GM18508 (cell line): Measurements from ENCODE around the gene SAMD4B.

ENCODE experiments used
- ATAC-seq: cut with Tn5 transposase; IDR thresholded peaks from one replicate; pipeline ENCODE4 v1.9.1; 2021; ENCODE audit warnings: moderate number of reproducible peaks; ENCODE audit not compliant: insufficient read depth, unreplicated experiment

Gene SAMD4B

DNA sequence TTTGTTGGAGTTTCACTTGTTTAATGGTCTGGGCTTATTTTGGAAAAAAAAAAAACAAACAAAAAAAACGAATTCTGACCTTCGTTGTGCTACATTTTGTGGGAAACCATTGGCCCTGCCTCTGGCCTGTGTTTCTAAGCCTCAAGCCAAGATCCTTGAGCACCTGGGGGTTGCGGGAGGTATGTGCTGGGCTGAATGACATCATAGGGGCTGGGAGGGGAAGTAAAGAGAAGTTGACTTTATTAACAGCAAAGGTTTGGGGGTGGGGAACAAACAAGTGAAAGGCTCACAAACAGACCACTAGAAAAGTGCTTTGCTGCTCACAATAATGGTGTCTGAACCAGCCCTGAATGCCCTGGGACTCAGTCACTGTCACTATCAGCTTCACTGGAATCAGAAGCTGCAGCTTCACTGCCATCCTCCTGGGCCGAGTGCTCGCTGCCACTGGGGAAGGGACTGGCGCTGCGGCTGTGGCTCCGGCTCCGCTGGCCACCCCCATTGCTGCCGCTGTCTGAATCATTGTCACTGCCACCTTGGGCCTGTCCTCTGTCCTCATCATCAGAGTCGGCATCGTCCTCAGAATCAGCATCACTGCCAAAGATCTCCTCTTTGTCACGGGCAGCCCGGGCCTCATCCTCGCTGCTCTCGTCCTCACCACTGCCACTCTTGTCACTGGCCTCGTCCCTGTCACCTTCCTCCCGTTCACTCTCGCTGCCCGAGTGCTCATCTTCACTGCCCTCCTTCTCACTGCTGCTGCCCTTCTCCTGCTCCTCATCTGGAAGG is 43.6 kb downstream of the SAMD4B start:
- ATAC-seq: no peak

DNA sequence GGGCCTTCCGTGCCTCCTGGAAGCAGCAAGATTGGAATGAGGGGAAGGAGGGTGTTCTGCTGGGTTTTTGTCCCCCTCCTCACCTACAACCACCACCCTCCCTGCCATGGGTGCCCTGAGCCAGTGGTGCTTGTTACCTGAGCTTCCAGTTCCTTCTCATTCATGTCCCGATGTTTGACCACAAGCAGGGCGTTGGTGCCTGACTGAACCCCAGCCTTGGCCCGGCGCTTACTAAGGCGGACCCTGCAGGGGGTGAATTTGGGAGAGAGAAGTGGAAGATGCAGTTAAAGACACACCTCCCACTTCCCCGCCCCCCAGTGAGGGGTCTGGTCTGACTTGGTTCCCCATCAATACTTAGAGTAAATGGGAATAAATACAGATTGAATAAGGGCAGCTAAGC is 44.3 kb downstream of the SAMD4B start:
- no peak for ATAC-seq

DNA sequence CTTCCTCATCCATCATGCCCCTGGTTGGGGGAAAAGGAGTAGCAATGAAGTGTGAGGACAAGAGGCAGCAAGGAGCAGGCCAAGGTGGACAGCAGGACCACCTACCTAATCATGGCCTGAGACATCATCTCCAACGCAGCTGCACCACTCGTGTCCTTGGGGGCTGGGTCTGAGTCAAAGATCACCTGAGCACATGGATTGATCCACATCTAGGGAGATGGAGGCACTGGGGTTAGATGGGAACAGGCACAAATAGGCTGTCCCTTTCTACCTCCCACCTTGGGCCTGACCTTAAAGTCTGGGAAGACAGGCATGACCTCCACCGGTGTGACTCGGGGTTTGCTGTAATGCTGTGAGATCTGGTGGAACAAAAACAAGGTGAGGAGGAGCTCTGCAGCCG is 46.4 kb downstream of the SAMD4B start:
- no peak for ATAC-seq

- no peak for ATAC-seq
Measured at GRCh38 chr19:39389631-39390414, 47.6 kb downstream of the SAMD4B start.

- no peak for ATAC-seq
Measured at GRCh38 chr19:39390451-39390750, 48.2 kb downstream of the SAMD4B start.

- ATAC-seq: peak; percentile 78
Measured at GRCh38 chr19:39390751-39391437, 48.7 kb downstream of the SAMD4B start, which contains the start of the genes MED29 and PAF1. MED29 (plus strand) TSS chr19:39391378; CDS start chr19:39391423, 45 bp downstream. PAF1 (minus strand) TSS chr19:39391106; CDS start chr19:39390864, 242 bp downstream.

DNA sequence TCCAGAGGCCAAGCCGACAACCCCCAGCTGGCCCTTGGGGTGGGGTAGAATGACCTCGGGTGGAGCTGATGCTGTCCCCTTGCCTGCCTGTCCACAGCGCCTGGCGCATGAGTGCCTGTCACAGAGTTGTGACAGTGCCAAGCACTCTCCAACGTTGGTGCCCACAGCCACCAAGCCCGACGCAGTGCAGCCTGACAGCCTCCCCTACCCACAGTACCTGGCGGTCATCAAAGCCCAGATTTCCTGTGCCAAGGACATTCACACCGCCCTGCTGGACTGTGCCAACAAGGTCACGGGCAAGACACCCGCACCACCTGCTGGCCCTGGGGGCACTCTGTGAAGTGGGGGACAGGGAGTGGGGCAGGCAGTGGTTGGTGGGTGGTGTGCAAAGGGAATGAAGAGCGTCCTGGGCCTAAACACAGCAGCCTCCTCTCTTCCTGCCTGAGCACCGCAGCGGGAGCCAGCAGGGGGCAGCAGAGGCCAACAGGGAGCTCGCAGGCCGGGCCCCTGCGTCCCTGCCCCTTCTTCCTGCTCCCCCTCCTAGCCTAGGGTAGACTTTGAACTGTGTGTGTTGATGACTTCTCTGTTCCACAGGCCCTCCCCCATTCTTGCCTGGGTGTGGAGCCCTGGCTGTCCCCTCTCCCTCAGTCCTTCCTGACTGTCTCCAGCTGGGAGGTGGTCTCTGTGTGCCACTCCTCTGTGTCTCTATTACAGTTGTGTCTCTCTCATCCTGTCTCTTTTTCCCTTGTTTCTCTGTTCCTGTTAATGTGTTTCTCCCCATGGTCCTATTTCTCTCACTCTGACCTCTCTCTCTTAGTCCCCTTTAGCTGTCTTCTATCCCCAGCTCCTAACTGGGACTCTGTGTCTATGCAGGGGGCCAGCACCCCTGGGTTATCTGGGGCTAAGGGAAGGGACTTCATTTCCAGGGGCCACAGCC is 55.4 kb downstream of the SAMD4B start:
- no peak for ATAC-seq

- no peak for ATAC-seq
Measured at GRCh38 chr19:39398297-39398864, 56.2 kb downstream of the SAMD4B start.

- no peak for ATAC-seq
Measured at GRCh38 chr19:39399668-39400050, 57.4 kb downstream of the SAMD4B start.

DNA sequence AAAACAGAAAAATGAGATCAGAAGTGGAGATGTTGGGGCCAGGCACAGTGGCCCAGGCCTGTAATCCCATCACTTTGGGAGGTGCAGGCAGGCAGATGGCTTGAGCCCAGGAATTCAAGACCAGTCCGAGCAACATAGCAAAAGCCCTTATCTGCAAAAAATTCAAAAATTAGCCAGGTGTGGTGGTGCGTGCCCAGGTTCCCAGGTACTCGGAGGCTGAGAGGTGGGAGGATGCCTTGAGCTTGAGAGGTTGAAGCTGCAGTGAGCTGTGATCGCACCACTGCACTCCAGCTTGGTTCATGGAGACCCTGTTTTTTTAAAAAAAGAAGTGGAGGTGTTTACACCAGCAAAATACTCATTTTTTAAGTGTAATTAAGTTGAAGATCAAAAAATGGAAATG is 57.8 kb downstream of the SAMD4B start:
- no peak for ATAC-seq

- ATAC-seq: no peak
Measured at GRCh38 chr19:39401070-39401548, 58.9 kb downstream of the SAMD4B start.

GRCh38 chr19:39401549-39402345 is 59.5 kb downstream of the SAMD4B start:
- ATAC-seq: no peak

DNA sequence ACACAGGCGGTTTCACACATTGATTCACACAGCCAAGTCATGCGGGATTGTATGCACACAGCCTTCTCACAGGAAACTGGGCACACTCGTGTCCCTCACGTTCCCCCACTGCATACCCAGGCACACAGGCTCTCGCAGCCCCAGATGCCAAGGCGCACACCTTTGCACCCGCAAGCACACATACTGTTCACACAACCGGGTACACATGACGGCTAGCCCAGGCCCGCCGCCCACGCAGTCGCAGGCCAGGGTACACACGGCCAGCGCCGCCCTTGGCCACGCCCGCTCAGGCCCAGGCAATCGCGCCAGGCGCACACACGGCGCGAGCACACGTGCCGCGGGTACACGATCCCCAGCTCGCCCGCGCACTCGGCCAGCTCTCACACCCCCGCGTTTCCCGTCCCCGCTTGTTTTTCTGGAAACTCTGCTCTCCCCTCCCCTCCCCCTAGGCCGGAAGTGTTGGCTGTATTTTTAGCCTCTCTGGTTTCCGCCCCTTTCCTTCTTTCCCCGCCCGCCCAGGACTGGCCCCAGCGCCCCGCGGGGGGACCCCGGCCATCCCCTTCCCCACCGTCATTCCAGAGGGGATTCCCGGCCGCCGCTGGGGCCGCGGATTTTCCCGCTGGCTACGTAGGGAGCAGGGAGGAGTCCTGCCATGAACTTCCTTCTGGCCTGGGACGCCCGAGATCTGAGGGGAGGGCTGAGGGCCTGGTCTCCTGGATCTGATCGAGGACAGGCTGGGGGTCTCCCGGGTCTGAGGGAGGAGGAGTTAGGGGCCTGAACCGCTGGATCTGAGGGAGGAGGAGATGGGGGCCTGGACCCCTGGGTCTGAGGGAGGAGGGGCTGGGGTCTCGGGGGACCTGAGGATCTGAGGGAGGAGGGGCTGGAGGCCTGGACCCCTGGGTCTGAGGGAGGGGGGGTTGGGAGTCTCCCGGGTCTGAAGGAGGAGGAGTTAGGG is 60.4 kb downstream of the SAMD4B start:
- ATAC-seq: no peak

DNA sequence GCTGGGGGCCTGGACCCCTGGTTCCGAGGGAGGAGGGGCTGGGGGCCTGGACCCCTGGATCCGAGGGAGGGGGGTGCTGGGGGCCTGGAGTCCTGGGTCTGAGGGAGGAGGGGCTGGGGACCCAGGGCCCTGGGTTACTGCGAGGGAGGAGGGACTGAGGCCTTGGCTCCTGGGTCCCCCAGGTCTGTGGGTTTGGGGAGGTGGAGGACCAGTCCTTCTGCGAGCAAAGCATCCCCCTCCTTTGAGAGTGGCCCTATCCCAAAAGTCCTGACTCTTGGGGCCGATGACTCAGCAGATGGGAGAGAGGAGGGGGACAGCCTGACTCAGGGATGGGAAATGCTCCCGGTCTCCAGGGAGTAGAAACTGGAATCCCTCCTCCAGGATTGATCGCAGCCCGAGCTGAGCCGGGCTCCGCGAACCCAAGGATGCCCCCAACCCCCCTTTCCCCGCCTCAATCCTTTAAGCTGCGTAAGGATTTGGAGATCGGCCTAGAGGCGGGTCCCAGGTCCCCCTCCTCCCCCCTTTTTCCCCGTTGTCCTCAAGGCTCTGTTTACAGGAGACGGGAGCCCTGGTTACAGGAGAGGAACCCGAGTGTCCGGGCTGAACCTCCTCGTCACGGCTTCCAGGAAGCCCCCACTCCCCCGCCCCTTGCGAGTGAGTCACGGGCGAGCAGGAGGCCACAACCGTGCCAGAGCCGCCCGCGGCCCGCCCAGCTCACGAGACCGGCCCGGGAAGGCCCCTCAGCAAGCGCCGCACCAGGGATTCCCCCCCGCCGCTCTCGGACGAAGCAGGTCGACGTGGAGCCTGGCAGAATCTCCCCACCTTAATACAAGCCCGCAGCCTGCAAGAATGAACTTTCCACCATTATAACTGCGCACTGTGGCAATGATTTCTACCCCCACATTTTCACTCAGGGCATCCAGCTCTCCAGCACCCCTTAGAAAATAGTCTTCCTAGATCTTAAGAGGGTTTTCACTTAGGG is 61.4 kb downstream of the SAMD4B start:
- no peak for ATAC-seq

- ATAC-seq: no peak
Measured at GRCh38 chr19:39405261-39405957, 63.2 kb downstream of the SAMD4B start.
